IMR-90 (cell line): ENCODE measurements around the gene RPS6KL1. TPM values are rescaled to one million over a fixed set of nuclear protein-coding genes. Genes with fewer than 3 reads are reported as not detected.

Experiments
- ATAC-seq: fragments of 200-7000 bp; cut with Tn5 transposase; 2 replicates; pipeline ENCODE4 v1.9.1; 2020; ENCODE audit warnings: low read depth, mild to moderate bottlenecking, moderate library complexity
- BruUV-seq: library from RNA; stranded (reverse); fragments of 400-500 nt; replicated peaks from 2 replicates; lab custom pipeline; 2021; lab: Mats Ljungman, UMichigan
- CTCF ChIA-PET: fragments of 300-600 bp; formaldehyde crosslinking; extraction: SDS; loops from one replicate; lab custom pipeline; 2021; ENCODE audit warnings: antibody characterized with exemption; lab: Yijun Ruan, JAX
- POLR2A ChIA-PET: fragments of 300-600 bp; sonication (Branson Sonifier 250); formaldehyde crosslinking; loops from one replicate; lab custom pipeline; 2022; ENCODE audit warnings: antibody characterized with exemption; ENCODE audit not compliant: unreplicated experiment; lab: Charles Lee
- DNase-seq: peaks from one replicate; pipeline ENCODE4 v3.0.0; 2013
- H2AFZ ChIP-seq: replicated peaks from 2 replicates; pipeline ENCODE3; 2013; ENCODE audit warnings: low read length, mild to moderate bottlenecking; ENCODE audit not compliant: poor library complexity
- H2AK5ac ChIP-seq: 2 replicates; pipeline ENCODE4 v1.6.1; 2013; ENCODE audit warnings: low read depth, low read length, inconsistent platforms
- H2AK9ac ChIP-seq: replicated peaks from 2 replicates; pipeline ENCODE3; 2013; ENCODE audit warnings: mild to moderate bottlenecking, low read depth, low read length, moderate library complexity; ENCODE audit not compliant: poor library complexity
- H2BK120ac ChIP-seq: 2 replicates; pipeline ENCODE4 v1.6.1; 2013; ENCODE audit warnings: low read depth, low read length, inconsistent platforms
- H2BK15ac ChIP-seq: 3 replicates; pipeline ENCODE4 v1.6.1; 2013; ENCODE audit warnings: low read depth, low read length, inconsistent platforms
- H2BK20ac ChIP-seq: 2 replicates; pipeline ENCODE4 v1.6.1; 2013; ENCODE audit warnings: low read depth, mild to moderate bottlenecking, inconsistent platforms, low read length, moderate library complexity
- H2BK5ac ChIP-seq: 2 replicates; pipeline ENCODE4 v1.6.1; 2013; ENCODE audit warnings: mild to moderate bottlenecking, low read depth, low read length, inconsistent platforms; ENCODE audit not compliant: poor library complexity, severe bottlenecking
- H3K14ac ChIP-seq: replicated peaks from 2 replicates; pipeline ENCODE4 v1.6.1; 2013; ENCODE audit warnings: low read depth, low read length, inconsistent platforms
- H3K18ac ChIP-seq: 2 replicates; pipeline ENCODE4 v1.6.1; 2013; ENCODE audit warnings: low read depth, low read length, control low read depth
- H3K23ac ChIP-seq: 2 replicates; pipeline ENCODE4 v1.6.1; 2013; ENCODE audit warnings: low read depth, low read length, inconsistent platforms
- H3K27ac ChIP-seq: 2 replicates; pipeline ENCODE4 v1.5.1; 2013; ENCODE audit warnings: mild to moderate bottlenecking, control low read depth, low read length; ENCODE audit not compliant: insufficient read depth
- H3K27me3 ChIP-seq: 2 replicates; pipeline ENCODE4 v1.6.1; 2013; ENCODE audit warnings: low read length; ENCODE audit not compliant: control insufficient read depth, insufficient read depth
- H3K36me3 ChIP-seq: 2 replicates; pipeline ENCODE4 v1.6.1; 2013; ENCODE audit warnings: low read length, mixed read lengths; ENCODE audit not compliant: control insufficient read depth, insufficient read depth
- H3K4ac ChIP-seq: 2 replicates; pipeline ENCODE4 v1.6.1; 2013; ENCODE audit warnings: low read depth, low read length, inconsistent platforms
- H3K4me1 ChIP-seq: 2 replicates; pipeline ENCODE4 v1.6.1; 2013; ENCODE audit warnings: low read length, mixed read lengths; ENCODE audit not compliant: control insufficient read depth, insufficient read depth
- H3K4me2 ChIP-seq: 2 replicates; pipeline ENCODE4 v1.6.1; 2013; ENCODE audit warnings: low read depth, mild to moderate bottlenecking, control low read depth, low read length, moderate library complexity
- H3K4me3 ChIP-seq: 2 replicates; pipeline ENCODE4 v1.5.1; 2013; ENCODE audit warnings: low read depth, mild to moderate bottlenecking, control low read depth, low read length, moderate library complexity; ENCODE audit not compliant: insufficient read depth
- H3K56ac ChIP-seq: 2 replicates; pipeline ENCODE4 v1.6.1; 2013; ENCODE audit warnings: low read length, inconsistent platforms; ENCODE audit not compliant: insufficient read depth; ENCODE audit errors: extremely low read depth
- H3K79me1 ChIP-seq, 2 experiments: 2 replicates each; pipeline ENCODE4 v1.6.1; 2013; ENCODE audit warnings: low read length in 2 of 2, inconsistent platforms in 1 of 2, low read depth in 1 of 2
- H3K9ac ChIP-seq: 2 replicates; pipeline ENCODE4 v1.6.1; 2013; ENCODE audit warnings: low read depth, low read length, control low read depth
- H3K9me1 ChIP-seq: 2 replicates; pipeline ENCODE4 v1.6.1; 2013; ENCODE audit warnings: low read length, inconsistent platforms; ENCODE audit not compliant: insufficient read depth
- H3K9me3 ChIP-seq: 2 replicates; pipeline ENCODE4 v1.6.1; 2013; ENCODE audit warnings: low read length; ENCODE audit not compliant: control insufficient read depth, insufficient read depth
- H4K20me1 ChIP-seq: 2 replicates; pipeline ENCODE4 v1.6.1; 2013; ENCODE audit warnings: low read length, inconsistent platforms; ENCODE audit not compliant: insufficient read depth
- H4K5ac ChIP-seq: 2 replicates; pipeline ENCODE4 v1.6.1; 2013; ENCODE audit warnings: mild to moderate bottlenecking, low read depth, low read length, control low read depth
- H4K8ac ChIP-seq, 2 experiments: 2 replicates each; pipeline ENCODE4 v1.6.1; 2013; ENCODE audit warnings: low read depth in 2 of 2, low read length in 2 of 2, control low read depth in 1 of 2, inconsistent platforms in 1 of 2
- H4K91ac ChIP-seq: 2 replicates; pipeline ENCODE4 v1.6.1; 2013; ENCODE audit warnings: low read depth, low read length, inconsistent platforms; ENCODE audit not compliant: insufficient read depth
- BHLHE40 ChIP-seq: fragments of 150-350 bp; IDR thresholded peaks from 2 replicates; pipeline ENCODE4 v1.6.1; 2016; ENCODE audit warnings: mild to moderate bottlenecking, low read depth, low read length
- CEBPB ChIP-seq: IDR thresholded peaks from 2 replicates; pipeline ENCODE4 v1.6.1; 2012; ENCODE audit warnings: low read depth, low read length, improper control_type of control experiment
- CHD1 ChIP-seq: IDR thresholded peaks from 2 replicates; pipeline ENCODE4 v1.6.1; 2012; ENCODE audit warnings: low read depth, low read length, improper control_type of control experiment
- ELK1 ChIP-seq: fragments of 150-350 bp; IDR thresholded peaks from 2 replicates; pipeline ENCODE4 v1.6.1; 2016; ENCODE audit warnings: low read depth, mild to moderate bottlenecking, low read length, moderate library complexity, borderline replicate concordance
- FOS ChIP-seq: fragments of 150-350 bp; IDR thresholded peaks from 2 replicates; pipeline ENCODE4 v1.6.1; 2016; ENCODE audit warnings: low read depth, low read length
- MAFK ChIP-seq: IDR thresholded peaks from 2 replicates; pipeline ENCODE4 v1.6.1; 2012; ENCODE audit warnings: low read depth, low read length, improper control_type of control experiment
- MAZ ChIP-seq: IDR thresholded peaks from 2 replicates; pipeline ENCODE4 v1.6.1; 2012; ENCODE audit warnings: low read depth, mild to moderate bottlenecking, low read length, improper control_type of control experiment, moderate library complexity, borderline replicate concordance
- MXI1 ChIP-seq: IDR thresholded peaks from 2 replicates; pipeline ENCODE4 v1.6.1; 2012; ENCODE audit warnings: low read depth, mild to moderate bottlenecking, low read length, moderate library complexity, borderline replicate concordance
- NFE2L2 ChIP-seq: fragments of 150-350 bp; IDR thresholded peaks from 2 replicates; pipeline ENCODE4 v1.6.1; 2016; ENCODE audit warnings: low read depth, mild to moderate bottlenecking, low read length
- POLR2A ChIP-seq: IDR thresholded peaks from 2 replicates; pipeline ENCODE4 v1.6.1; 2012; ENCODE audit warnings: mild to moderate bottlenecking, low read depth, low read length
- RAD21 ChIP-seq: IDR thresholded peaks from 2 replicates; pipeline ENCODE4 v1.6.1; 2012; ENCODE audit warnings: low read length, improper control_type of control experiment
- RCOR1 ChIP-seq: IDR thresholded peaks from 2 replicates; pipeline ENCODE4 v1.6.1; 2012; ENCODE audit warnings: mild to moderate bottlenecking, low read length, improper control_type of control experiment; ENCODE audit not compliant: insufficient replicate concordance
- RFX5 ChIP-seq: IDR thresholded peaks from 2 replicates; pipeline ENCODE4 v1.8.0; 2012; ENCODE audit warnings: low read depth, mild to moderate bottlenecking, low read length, moderate library complexity
- SMC3 ChIP-seq: fragments of 150-350 bp; IDR thresholded peaks from 2 replicates; pipeline ENCODE4 v1.6.1; 2016; ENCODE audit warnings: low read depth, mild to moderate bottlenecking, antibody characterized with exemption, low read length, moderate library complexity
- USF2 ChIP-seq: fragments of 150-350 bp; IDR thresholded peaks from 2 replicates; pipeline ENCODE4 v1.6.1; 2017; ENCODE audit warnings: mild to moderate bottlenecking, antibody characterized with exemption, low read length, low read depth
- WGBS, 2 experiments: methylation state at CpG; one replicate each; pipeline versions ENCODE4 v1.1.5 to v1.1.7; 2013; ENCODE audit warnings: missing lambda C conversion rate in 2 of 2; ENCODE audit not compliant: insufficient read length in 1 of 2; ENCODE audit errors: extremely low coverage in 2 of 2; 5-methylcytosine and 5-hydroxymethylcytosine counted together
- dilution Hi-C: fragments of 300-500 bp; cut with HindIII; formaldehyde crosslinking; loops from one replicate; pipeline ENCODE4 v1.14.3; 2018; ENCODE audit warnings: low sequenced_read_pairs; ENCODE audit not compliant: unreplicated experiment
- in situ Hi-C: fragments of 300-500 bp; cut with MboI; formaldehyde crosslinking; loops from 3 replicates; pipeline ENCODE4 v1.14.3; 2019; ENCODE audit warnings: low sequenced_read_pairs, inconsistent platforms, mixed read lengths
- intact Hi-C: fragments of 100-400 bp; cut with micrococcal nuclease; formaldehyde crosslinking; loops from 2 replicates; pipeline ENCODE4 v1.10.0; 2022
- polyA plus RNA-seq, 3 experiments: library from polyadenylated mRNA; depleted of rRNA; stranded (reverse); fragments of >200 nt; gene quantifications; 2 replicates each; pipeline ENCODE4 v1.2.3, GENCODE V29; 2012; ENCODE audit warnings: low replicate concordance in 1 of 3
- total RNA-seq: library from RNA; depleted of rRNA; stranded (reverse); fragments of >200 nt; gene quantifications from 2 replicates; pipeline ENCODE4 v1.2.3, GENCODE V29; 2012
- TF ChIP-seq, protein P1 (sequence below): conservative IDR thresholded peaks from 2 replicates; pipeline ENCODE4 v1.5.1; 2012; ENCODE audit warnings: mild to moderate bottlenecking, low read depth, low read length, improper control_type of control experiment

The RPS6KL1 gene
- total and polyA plus RNA-seq, 2 of the 4 experiments (the other 2 are of a cell fraction): 0.72 to 1.7 TPM

- H3K4me2 ChIP-seq: no peak overlapping the region
- POLR2A ChIA-PET: no interaction called here
- H3K9me3 ChIP-seq: no peaks in the 10 kb centered on the region
- H2BK120ac ChIP-seq: no peak overlapping the region
- no peak overlapping the region for H2AK5ac ChIP-seq
- H3K14ac ChIP-seq: no peak overlapping the region
- no peaks in the 10 kb centered on the region for H3K4me1 ChIP-seq
- no peak overlapping the region for H2BK5ac ChIP-seq
- H2BK15ac ChIP-seq: no peak overlapping the region
- H2AK9ac ChIP-seq: no peak overlapping the region
- dilution Hi-C loops (no loop called here), in situ Hi-C loops (no loop called here), intact Hi-C loops (no loop called here)
- no TSS peak for BruUV-seq
- no peak for DNase-seq
- no peak overlapping the region for H3K4ac ChIP-seq
- CTCF ChIA-PET: interaction anchor here (0.6 kb wide), 1 partner anchor 83 kb away, joined by 3 read pairs; no protein-coding TSS in a partner anchor
- no CpG with 5 or more reads among the region's 5 CpGs for WGBS, 2 experiments
- H3K4me3 ChIP-seq: no peak overlapping the region
- H4K8ac ChIP-seq: no peak overlapping the region
- H4K91ac ChIP-seq: no peak overlapping the region
- no peak overlapping the region for H4K5ac ChIP-seq
- H3K9ac ChIP-seq: no peak overlapping the region
- H3K79me1 ChIP-seq: no peaks in the 10 kb centered on the region
- H3K23ac ChIP-seq: no peak overlapping the region
- H2AFZ ChIP-seq: no peak overlapping the region
- no peak overlapping the region for H3K56ac ChIP-seq
- TF ChIP-seq MXI1 (no peak), POLR2A (no peak), NFE2L2 (no peak), RCOR1 (no peak), MAZ (no peak), USF2 (no peak), MAFK (no peak), CHD1 (no peak), FOS (no peak), CEBPB (no peak), ELK1 (no peak), SMC3 (no peak), BHLHE40 (no peak), RFX5 (no peak), RAD21 (no peak)
- TF ChIP-seq, protein P1, sequence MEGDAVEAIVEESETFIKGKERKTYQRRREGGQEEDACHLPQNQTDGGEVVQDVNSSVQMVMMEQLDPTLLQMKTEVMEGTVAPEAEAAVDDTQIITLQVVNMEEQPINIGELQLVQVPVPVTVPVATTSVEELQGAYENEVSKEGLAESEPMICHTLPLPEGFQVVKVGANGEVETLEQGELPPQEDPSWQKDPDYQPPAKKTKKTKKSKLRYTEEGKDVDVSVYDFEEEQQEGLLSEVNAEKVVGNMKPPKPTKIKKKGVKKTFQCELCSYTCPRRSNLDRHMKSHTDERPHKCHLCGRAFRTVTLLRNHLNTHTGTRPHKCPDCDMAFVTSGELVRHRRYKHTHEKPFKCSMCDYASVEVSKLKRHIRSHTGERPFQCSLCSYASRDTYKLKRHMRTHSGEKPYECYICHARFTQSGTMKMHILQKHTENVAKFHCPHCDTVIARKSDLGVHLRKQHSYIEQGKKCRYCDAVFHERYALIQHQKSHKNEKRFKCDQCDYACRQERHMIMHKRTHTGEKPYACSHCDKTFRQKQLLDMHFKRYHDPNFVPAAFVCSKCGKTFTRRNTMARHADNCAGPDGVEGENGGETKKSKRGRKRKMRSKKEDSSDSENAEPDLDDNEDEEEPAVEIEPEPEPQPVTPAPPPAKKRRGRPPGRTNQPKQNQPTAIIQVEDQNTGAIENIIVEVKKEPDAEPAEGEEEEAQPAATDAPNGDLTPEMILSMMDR: no peak
- no peak overlapping the region for H3K18ac ChIP-seq
- peaks cover 19% of the 10 kb centered on the region for H3K27me3 ChIP-seq
- no peak for ATAC-seq
- no peaks in the 10 kb centered on the region for H3K36me3 ChIP-seq
- H4K20me1 ChIP-seq: no peaks in the 10 kb centered on the region
- H3K27ac ChIP-seq: no peak overlapping the region
- no peak overlapping the region for H2BK20ac ChIP-seq
- peaks cover 3% of the 10 kb centered on the region; the same call in 1 of the 2 replicates for H3K9me1 ChIP-seq
Measured at GRCh38 chr14:74961238-74961911, 38.3 kb upstream of the RPS6KL1 start.
